GM18861 (cell line): Measurements from ENCODE around the gene MROH9.

Experiments
- ATAC-seq: cut with Tn5 transposase; IDR thresholded peaks from one replicate; pipeline ENCODE4 v1.9.1; 2021; ENCODE audit not compliant: unreplicated experiment

MROH9 gene

DNA sequence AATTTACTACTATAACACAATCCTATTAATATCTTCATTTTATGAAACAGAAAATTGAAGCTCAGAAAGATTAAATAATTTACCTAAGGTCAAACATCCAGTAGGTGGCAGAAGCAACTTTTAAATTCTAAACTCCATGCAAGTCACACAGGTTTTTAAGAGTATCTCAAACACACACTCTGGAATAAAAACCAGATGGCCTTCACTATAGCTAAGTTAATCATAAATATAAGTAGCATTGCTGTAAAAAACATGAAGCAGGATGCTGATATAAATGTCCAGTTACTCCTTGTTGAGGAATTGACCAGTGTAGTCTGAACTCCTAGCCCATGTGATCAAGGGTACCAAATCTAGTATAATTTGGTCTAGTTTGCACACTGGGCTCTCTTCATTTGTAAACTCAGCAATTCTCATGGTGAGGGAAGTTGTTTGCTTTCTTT is 146.0 kb downstream of the MROH9 start:
- no peak for ATAC-seq

DNA sequence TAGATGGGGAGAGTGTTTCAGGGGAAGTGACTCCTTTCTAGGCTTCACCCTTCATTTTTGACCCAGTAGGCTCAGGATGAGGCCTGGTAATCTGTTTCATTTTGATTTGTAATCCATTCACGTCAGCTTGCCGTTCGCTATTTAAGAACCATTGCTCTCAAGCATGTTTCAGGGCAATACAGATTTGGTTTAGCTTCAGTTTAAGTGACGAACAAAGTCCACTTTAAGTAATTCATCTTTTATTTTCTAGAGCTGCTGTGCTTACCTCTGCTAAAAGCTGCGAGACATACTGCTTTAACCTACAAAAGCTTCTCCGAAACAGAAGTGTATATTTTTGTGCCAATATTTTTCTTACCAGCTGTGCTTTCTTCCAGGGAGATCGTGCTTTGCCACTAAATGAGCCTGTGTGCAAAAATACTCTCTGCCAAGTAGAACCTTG is 146.4 kb downstream of the MROH9 start:
- ATAC-seq = no peak

DNA sequence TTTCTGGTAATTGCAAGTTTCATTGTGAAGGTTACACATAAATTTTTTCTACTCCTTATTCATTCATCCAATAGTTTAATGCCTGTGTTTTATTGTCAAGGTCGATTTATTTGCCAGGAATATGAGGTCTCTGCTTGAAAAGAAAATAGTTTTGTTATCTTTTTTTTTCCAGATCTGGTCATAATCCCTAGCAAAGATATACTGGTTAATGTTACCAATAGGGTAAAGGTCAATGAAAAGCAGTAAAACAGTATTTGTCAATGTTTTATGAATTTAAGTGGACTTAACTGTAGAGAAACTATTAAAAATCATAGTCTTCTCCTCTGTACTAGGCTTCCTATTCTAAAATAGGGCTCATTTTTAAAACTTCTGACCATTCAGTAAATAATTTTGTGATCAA is 147.3 kb downstream of the MROH9 start:
- ATAC-seq = no peak

DNA sequence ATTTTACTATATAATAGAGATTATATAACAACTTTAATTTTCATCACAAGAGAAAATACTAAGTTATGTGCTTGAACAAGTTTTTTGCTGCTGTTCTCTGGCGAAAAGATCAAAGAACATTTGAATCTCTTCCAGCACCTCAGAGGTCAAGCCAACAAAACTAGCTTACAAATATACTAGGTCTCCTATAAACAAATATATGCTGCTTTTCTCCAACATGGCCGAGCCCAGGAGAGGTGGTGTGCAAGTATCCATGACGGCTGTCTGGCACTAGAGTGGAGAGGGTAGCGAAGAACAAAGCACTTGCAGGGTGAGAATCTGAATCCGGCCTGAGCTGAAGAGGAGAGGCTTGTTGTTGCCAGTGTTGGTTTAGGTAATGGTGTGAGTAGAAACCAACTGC is 147.9 kb downstream of the MROH9 start:
- ATAC-seq = no peak

DNA sequence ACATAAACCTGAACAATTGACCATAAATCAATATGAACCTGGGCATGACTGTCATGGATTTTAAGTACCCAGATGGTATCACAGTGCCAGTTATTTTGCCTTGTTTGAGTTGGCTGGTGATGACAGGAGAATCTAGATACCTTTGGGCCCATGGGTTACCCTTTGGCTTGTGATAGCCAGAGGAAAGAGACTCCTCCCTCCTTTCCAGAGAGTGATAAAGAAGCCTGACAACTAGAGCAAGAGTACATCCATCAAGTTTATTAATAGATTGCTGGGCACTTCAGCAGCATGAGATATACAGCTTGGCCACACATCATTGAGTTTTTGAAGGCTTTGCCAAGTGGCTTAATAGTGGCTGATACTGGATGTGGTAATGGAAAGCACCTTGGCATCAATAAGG is 148.8 kb downstream of the MROH9 start:
- ATAC-seq = no peak

DNA sequence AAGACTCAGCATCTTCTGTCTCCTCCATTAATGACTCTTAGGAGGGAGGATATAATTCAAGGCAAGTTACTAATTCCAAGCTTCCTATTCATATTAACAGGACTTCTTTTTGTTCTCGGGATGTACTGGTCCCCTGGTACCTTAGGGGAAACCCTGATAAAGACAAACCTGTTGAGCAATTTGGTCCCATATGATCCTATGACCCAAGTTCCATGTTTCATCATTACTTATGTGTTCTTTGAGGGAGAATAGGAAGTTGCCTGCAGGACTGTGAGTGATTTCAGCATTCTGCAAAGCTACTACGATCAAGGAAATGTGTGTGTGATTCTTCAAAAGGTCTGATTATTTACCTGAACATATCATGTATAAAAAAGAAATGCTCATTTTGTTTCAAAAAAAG is 149.5 kb downstream of the MROH9 start:
- ATAC-seq = no peak

DNA sequence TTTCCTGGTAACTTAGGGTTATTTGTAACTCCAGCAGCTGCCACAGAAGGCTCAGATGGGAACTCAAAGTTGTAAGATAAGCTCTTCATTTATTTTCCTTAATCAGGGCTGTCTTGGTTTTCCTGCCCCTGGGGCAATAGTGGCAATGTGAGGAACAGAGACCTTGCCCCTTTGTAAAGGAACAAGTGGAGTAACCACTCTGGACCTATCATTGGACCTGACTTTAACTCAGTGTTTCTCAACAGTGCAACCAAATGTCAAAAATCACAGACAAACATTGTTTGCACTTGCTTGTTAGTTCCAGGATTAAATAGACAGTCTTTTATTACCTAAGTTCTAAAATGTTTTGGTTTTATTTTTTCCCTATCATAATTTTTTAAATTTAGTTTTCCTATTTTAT is 152.6 kb downstream of the MROH9 start:
- no peak for ATAC-seq

DNA sequence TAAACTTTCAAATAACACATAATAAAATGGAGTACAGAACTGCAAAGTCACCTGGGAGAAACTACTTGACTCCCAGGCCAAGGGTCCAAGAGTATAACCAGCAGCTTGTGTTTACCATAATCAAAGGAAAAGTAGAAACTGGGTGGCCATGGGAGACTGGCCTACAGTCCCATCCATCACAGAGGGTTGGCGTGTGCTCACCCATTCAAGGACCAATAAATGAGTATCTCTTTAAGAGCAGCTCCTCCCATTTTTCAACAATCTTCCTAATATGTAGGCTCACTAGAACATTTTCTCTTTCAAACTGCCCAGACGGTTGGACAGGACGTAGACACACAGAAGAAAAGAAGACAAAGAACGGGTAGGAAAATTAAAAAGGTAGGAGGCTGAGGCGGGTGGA is 155.3 kb downstream of the MROH9 start, which contains the start of gene FMO3:
TSS of gene FMO3 (plus strand) at position 302 of the 400 bp plus-strand sequence. CDS start 1,754 bp downstream, outside the sequence.
- no peak for ATAC-seq

DNA sequence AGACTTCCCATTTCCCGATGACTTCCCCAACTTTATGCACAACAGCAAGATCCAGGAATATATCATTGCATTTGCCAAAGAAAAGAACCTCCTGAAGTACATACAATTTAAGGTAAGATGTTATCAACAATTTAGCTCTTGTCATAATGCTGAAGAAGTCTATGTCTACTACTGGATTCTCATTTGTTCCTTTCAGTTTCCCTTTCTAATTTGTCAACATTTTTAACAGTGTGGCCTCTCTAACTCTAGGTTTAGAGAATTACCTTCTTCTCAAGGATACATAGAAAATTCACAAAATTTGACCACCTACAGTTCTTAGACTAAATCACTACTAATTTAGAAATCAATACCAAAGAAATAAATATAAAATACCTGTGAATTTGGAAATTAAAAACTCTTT is 168.5 kb downstream of the MROH9 start:
- ATAC-seq = no peak

DNA sequence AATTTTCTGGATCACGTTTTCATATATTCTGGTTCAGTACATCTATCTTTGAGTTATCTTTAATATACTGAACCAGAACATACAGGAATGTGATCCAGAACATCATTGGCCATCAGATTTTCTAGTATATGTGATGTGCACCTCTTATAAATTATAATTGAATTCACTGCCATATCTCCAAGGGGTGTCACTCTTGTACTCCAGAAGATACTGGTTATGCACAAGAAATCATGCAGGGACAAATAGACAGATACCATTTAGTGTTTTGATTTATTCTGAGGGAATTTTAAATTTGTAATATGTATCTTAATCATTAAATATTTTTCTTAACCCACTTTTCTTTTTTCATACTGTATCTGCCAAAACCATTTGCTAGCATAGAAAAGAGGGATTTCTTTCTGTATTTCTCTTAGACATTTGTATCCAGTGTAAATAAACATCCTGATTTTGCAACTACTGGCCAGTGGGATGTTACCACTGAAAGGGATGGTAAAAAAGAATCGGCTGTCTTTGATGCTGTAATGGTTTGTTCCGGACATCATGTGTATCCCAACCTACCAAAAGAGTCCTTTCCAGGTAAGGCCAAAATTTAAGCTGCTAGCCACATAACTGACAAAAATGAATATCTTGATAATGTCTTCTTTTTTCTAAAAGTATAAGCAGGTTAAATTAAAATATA is 172.1 kb downstream of the MROH9 start:
- ATAC-seq = no peak

DNA sequence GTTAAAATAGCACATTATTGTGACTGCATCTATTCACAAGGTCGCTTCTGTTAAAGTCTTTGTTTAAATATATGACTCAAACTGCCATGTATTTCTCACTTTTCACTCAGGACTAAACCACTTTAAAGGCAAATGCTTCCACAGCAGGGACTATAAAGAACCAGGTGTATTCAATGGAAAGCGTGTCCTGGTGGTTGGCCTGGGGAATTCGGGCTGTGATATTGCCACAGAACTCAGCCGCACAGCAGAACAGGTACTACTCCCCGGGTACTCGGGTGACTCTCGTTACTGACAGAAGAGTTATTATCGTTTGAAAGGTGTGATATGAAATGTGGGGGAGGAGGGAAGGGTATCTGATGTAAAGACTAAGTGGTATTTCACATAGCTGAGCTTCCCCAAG is 172.6 kb downstream of the MROH9 start:
- no peak for ATAC-seq

DNA sequence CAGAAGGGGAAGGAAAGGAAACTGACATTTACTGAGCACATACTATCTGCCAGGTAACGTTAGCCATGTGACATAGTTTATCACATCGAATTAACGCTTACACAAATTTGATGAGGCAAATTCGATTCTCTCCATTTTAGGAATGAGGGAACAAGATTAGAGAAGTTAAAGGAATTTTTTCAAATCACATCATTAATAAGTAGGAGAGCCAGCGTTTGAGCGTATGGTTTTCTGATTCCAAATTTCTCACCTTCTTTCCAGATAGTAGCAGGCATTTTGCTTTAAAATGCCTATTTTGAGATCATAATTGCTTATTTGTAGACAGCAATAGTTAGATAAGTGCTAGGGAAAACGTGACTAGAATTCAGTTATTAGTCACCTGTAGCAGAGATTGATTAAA is 174.6 kb downstream of the MROH9 start:
- no peak for ATAC-seq

DNA sequence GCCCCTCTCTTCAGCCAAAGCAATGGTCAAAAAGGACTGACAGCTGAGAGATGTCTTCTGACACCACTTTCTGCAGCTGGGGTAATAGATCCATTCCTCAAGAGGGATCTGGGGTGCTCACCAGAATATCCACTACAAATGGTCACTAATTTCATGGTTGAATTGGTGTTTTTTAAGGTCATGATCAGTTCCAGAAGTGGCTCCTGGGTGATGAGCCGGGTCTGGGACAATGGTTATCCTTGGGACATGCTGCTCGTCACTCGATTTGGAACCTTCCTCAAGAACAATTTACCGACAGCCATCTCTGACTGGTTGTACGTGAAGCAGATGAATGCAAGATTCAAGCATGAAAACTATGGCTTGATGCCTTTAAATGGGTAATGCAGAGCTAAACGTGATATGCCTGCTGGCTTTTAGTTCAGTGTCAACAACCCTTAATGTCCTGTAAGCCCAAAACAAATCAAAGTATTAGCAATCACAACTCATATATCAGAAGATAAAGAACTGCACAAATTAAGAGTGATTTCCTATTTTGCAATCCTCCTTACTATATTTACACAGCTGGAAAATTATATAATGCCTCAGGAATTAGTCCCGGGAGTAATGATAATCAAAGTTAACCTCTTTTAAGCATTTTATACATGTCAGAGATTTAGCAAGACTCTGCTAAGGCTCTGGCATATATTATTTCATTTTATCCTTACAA is 175.4 kb downstream of the MROH9 start:
- no peak for ATAC-seq

DNA sequence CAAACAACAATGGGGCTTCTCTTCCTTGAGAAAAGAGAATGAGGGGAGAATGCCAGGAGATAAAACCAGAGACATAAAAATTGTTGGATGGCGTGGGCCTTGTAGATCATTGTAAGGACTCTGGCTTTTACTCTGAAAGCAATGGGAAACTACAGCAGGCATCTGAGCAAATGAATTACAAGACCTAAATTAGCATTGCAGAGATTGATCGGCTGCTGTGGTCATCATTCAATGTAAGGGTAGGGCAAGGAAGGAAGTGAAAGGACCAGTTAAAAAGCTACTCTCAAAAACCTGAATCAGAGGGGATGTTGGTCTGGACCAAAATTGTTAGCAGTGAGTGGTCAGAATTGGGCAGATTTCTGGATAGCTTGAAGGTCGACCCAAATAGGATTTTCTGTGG is 176.8 kb downstream of the MROH9 start:
- no peak for ATAC-seq

DNA sequence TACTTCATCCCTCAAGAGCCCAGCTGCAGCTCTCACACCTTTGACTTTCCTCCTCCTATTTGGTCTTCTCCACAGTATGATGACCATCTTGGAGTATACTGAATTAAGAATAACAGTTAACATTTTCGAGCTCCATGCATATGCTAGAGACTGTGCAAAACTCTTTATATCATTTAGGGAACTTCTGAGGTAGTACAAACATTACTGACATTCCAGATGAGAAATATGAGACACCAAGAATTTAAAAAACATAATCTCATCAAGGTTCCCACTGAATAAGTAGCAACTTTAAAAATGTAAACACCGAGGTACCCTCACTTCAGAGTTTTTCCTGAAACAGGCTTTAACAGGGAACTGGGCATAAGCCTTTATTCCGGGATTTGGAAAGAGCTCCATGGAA is 178.0 kb downstream of the MROH9 start:
- no peak for ATAC-seq
